ENCODE results near the gene TSHZ3. TPM values are rescaled to one million over a fixed set of nuclear protein-coding genes. Genes with fewer than 3 reads are reported as not detected.

TSHZ3 gene
- total and polyA plus RNA-seq, 2 experiments from 2014 or later = 19.6 to 24.0 TPM

DNA sequence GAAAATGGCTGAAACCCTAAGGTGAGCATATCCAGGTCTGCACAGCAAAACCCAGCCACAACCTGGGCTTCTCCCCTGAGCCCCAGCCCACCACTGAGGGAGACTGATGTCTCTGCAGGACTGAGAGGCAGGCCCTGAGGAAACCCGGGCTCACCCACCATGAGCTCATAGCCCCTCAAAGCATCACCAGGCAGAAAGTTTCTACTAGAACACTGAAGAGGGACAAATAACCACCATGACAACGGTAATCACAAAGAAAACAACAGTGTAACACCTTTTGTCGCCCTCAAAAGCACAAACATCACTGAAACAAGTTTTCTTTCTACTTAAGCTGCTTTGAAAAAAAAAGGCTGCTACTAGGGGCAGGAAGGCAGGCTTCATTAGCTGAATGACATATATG lies 29.8 kb downstream of the TSHZ3 start:
- Histone ChIP-seq H3K9ac (no peak overlapping the region), H3K9me3 (ENCODE audit: low read depth) (no peaks in the 10 kb centered on the region), H3K79me2 (ENCODE audit: insufficient read depth) (peaks cover 98% of the 10 kb centered on the region), H2AFZ (no peak overlapping the region), H3F3A (ENCODE audit: insufficient read depth) (peaks cover 27% of the 10 kb centered on the region), H3K4me2 (ENCODE audit: unreplicated experiment) (no peak overlapping the region), H3K4me3 (no peak overlapping the region), H3K4me1 (ENCODE audit: insufficient read depth) (peaks cover 36% of the 10 kb centered on the region), H3K9me2 (ENCODE audit: insufficient read depth) (no peaks in the 10 kb centered on the region), H3K27ac (no peak overlapping the region), H3K36me3 (ENCODE audit: low read depth) (0 out of 2 replicates have a peak, but pooled peaks cover under 1% of the 10 kb centered on the region), H3K27me3 (replicated peaks; ENCODE audit: insufficient read depth) (no peaks in the 10 kb centered on the region), H4K20me1 (ENCODE audit: insufficient read depth) (no peaks in the 10 kb centered on the region)
- TF ChIP-seq EZH2phosphoT487 (IDR thresholded peaks at IDR 0.05; ENCODE audit: insufficient read depth, low read depth) (no peak), EZH2 (IDR thresholded peaks at IDR 0.05; ENCODE audit: insufficient read depth, poor library complexity, severe bottlenecking) (no peak)
- 91 to 95% methylated on average over 3 of the region's 3 CpGs for WGBS, 2 experiments (ENCODE audit: low coverage in 1 of 2, low lambda C conversion rate in 2 of 2, missing lambda C conversion rate in 2 of 2)
- no peak for DNase-seq
- in situ Hi-C loops (cut with MboI) = no loop called here

DNA sequence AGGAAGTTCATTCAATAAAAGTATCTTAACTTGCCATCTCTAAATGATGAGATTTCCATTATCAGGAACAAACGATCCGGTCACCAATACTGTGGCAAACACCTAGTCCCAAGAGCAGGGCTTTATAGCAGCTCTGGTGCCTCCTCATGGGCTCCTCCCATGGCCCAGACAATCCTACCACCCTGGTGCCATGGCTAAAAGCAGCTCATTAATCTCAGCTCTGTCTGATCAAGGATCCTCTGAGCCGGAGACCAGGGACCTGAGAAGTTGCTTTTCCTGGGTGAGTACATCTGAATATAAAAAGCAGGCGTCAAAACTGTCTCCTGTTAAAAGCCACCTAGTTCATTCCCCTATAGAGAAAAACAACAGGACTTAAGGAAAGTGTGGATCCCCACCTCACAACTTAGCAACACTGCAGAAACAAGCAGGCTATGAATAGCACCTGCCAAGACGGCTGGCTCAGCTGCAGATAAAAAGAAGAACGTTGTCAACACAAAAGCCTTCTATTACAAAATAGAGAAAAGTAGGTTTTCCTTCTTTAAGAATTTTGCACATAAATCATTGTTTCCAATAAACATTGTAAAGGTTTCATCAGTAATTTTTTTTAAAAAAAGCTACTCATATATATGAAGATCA lies 30.3 kb downstream of the TSHZ3 start:
- no peak overlapping the region for H3K4me2 ChIP-seq (ENCODE audit: unreplicated experiment)
- H2AFZ ChIP-seq = no peak overlapping the region
- H3K4me1 ChIP-seq (ENCODE audit: insufficient read depth) = peaks cover 40% of the 10 kb centered on the region
- in situ Hi-C loops (cut with MboI) = no loop called here
- no peaks in the 10 kb centered on the region for H3K9me3 ChIP-seq (ENCODE audit: low read depth)
- no peak overlapping the region for H3K27ac ChIP-seq
- no peaks in the 10 kb centered on the region for H3K9me2 ChIP-seq (ENCODE audit: insufficient read depth)
- no peak overlapping the region for H3K4me3 ChIP-seq
- peaks cover 27% of the 10 kb centered on the region for H3F3A ChIP-seq (ENCODE audit: insufficient read depth)
- H3K9ac ChIP-seq = no peak overlapping the region
- DNase-seq = no peak
- H3K36me3 ChIP-seq (ENCODE audit: low read depth) = no peaks in the 10 kb centered on the region
- peaks cover 98% of the 10 kb centered on the region for H3K79me2 ChIP-seq (ENCODE audit: insufficient read depth)
- H4K20me1 ChIP-seq (ENCODE audit: insufficient read depth) = no peaks in the 10 kb centered on the region
- TF ChIP-seq EZH2phosphoT487 (IDR thresholded peaks at IDR 0.05; ENCODE audit: insufficient read depth, low read depth) (no peak), EZH2 (IDR thresholded peaks at IDR 0.05; ENCODE audit: insufficient read depth, poor library complexity, severe bottlenecking) (no peak)
- WGBS, 2 experiments (ENCODE audit: low coverage in 1 of 2, low lambda C conversion rate in 2 of 2, missing lambda C conversion rate in 2 of 2) = 62 to 64% methylated on average over 6 of the region's 6 CpGs
- no peaks in the 10 kb centered on the region for H3K27me3 ChIP-seq (replicated peaks; ENCODE audit: insufficient read depth)

DNA sequence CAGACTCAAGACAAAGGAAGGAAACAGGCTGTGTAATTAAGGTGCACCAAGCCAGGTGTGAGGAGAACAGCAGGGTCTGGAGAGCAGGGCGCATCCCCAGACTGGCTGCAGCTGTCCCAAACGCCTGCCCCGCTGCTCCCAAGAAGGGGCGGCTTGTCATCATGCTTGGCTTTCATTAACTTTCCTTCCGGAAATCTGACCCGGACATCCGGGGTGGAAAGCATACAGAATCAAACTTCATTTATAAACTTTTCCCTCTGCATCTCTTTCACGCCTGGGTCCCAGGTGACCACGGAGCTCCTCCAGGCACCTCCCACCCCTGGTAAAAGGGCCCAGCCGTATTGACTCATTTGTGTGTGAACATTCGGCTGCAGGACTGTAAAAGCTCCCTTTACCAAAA lies 31.7 kb downstream of the TSHZ3 start:
- peaks cover 98% of the 10 kb centered on the region for H3K79me2 ChIP-seq (ENCODE audit: insufficient read depth)
- in situ Hi-C loops (cut with MboI) = no loop called here
- peaks cover 42% of the 10 kb centered on the region for H3K4me1 ChIP-seq (ENCODE audit: insufficient read depth)
- H3K9me2 ChIP-seq (ENCODE audit: insufficient read depth) = no peaks in the 10 kb centered on the region
- peak overlapping the region; percentile 81 for H3K9ac ChIP-seq
- DNase-seq = peak; percentile 38
- H3K4me3 ChIP-seq = peak overlapping the region; percentile 66
- peak overlapping the region; percentile 93 for H3K27ac ChIP-seq
- H3F3A ChIP-seq (ENCODE audit: insufficient read depth) = peaks cover 31% of the 10 kb centered on the region
- H2AFZ ChIP-seq = no peak overlapping the region
- H3K36me3 ChIP-seq (ENCODE audit: low read depth) = 0 out of 2 replicates have a peak, but pooled peaks cover 8% of the 10 kb centered on the region
- H3K9me3 ChIP-seq (ENCODE audit: low read depth) = no peaks in the 10 kb centered on the region
- H3K27me3 ChIP-seq (replicated peaks; ENCODE audit: insufficient read depth) = no peaks in the 10 kb centered on the region
- TF ChIP-seq EZH2 (IDR thresholded peaks at IDR 0.05; ENCODE audit: insufficient read depth, poor library complexity, severe bottlenecking) (no peak), EZH2phosphoT487 (IDR thresholded peaks at IDR 0.05; ENCODE audit: insufficient read depth, low read depth) (no peak)
- H3K4me2 ChIP-seq (ENCODE audit: unreplicated experiment) = peak overlapping the region; percentile 78
- no peaks in the 10 kb centered on the region for H4K20me1 ChIP-seq (ENCODE audit: insufficient read depth)
- WGBS, 2 experiments (ENCODE audit: low coverage in 1 of 2, low lambda C conversion rate in 2 of 2, missing lambda C conversion rate in 2 of 2) = 56 to 63% methylated on average over 11 of the region's 11 CpGs

DNA sequence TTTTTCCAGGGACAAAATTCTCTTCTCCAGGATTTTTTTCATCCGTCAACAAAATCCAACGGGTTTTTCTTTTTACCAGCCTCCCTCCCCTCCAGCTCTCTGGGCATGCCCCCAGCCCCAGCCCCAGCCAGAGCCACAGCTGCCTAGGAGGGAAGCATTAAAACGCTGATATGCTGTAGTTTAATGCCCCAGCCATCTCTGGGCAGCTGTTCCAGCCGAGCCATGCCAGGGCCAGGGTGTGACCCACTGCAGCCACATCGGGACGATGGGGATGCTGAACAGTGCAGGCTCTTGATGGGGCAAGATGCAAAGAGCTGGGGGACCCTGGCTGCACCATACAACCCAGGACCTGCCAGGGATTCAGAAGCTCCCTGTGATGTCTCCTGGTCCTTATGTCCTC lies 32.1 kb downstream of the TSHZ3 start:
- Histone ChIP-seq H2AFZ (peak overlapping the region; percentile 60), H3K4me1 (ENCODE audit: insufficient read depth) (peaks cover 47% of the 10 kb centered on the region), H3F3A (ENCODE audit: insufficient read depth) (peaks cover 32% of the 10 kb centered on the region), H3K27ac (peak overlapping the region; percentile 93), H3K9ac (peak overlapping the region; percentile 81), H3K36me3 (ENCODE audit: low read depth) (0 out of 2 replicates have a peak, but pooled peaks cover 10% of the 10 kb centered on the region), H3K27me3 (replicated peaks; ENCODE audit: insufficient read depth) (no peaks in the 10 kb centered on the region), H3K9me3 (ENCODE audit: low read depth) (no peaks in the 10 kb centered on the region), H4K20me1 (ENCODE audit: insufficient read depth) (no peaks in the 10 kb centered on the region), H3K9me2 (ENCODE audit: insufficient read depth) (no peaks in the 10 kb centered on the region), H3K4me3 (peak overlapping the region; percentile 66), H3K79me2 (ENCODE audit: insufficient read depth) (peaks cover 98% of the 10 kb centered on the region), H3K4me2 (ENCODE audit: unreplicated experiment) (peak overlapping the region; percentile 78)
- TF ChIP-seq EZH2 (IDR thresholded peaks at IDR 0.05; ENCODE audit: insufficient read depth, poor library complexity, severe bottlenecking) = no peak
- no peak for TF ChIP-seq EZH2phosphoT487 (IDR thresholded peaks at IDR 0.05; ENCODE audit: insufficient read depth, low read depth)
- 6 to 8% methylated on average over 6 of the region's 6 CpGs for WGBS, 2 experiments (ENCODE audit: low coverage in 1 of 2, low lambda C conversion rate in 2 of 2, missing lambda C conversion rate in 2 of 2)
- DNase-seq = peak; percentile 29
- in situ Hi-C loops (cut with MboI) = no loop called here

All from GM23248 (cell line).